HepG2 (cell line): ENCODE measurements around the gene CDH23. TPM values are rescaled to one million over a fixed set of nuclear protein-coding genes. Genes with fewer than 3 reads are reported as not detected.
A peak's percentile ranks its signal among the peaks of the same experiment; 100 is the strongest.

Experiments used
- CBX5 ChIP-seq: sonication (generic); formaldehyde crosslinking; IDR thresholded peaks from 2 replicates; pipeline ENCODE4 v1.4.0; 2020; ENCODE audit warnings: missing genetic modification reagents, borderline replicate concordance
- ELF3 ChIP-seq: IDR thresholded peaks from 2 replicates; pipeline ENCODE4 v1.6.1; 2016; ENCODE audit warnings: missing genetic modification reagents, missing compliant biosample characterization
- HIC2 ChIP-seq: sonication (generic); formaldehyde crosslinking; IDR thresholded peaks from 2 replicates; pipeline ENCODE4 v1.9.0; 2022; ENCODE audit warnings: low read depth, missing genetic modification reagents
- HOXA3 ChIP-seq: sonication (generic); formaldehyde crosslinking; IDR thresholded peaks from 2 replicates; pipeline ENCODE4 v1.5.0; 2020; ENCODE audit warnings: missing genetic modification reagents
- KLF16 ChIP-seq, 2 experiments: sonication (generic) in 1 of 2; formaldehyde crosslinking in 1 of 2; IDR thresholded peaks; 2 replicates each; pipeline versions ENCODE4 v1.6.1 to v1.8.0; 2016 to 2023; ENCODE audit warnings: missing genetic modification reagents in 2 of 2, missing compliant biosample characterization in 1 of 2
- NBN ChIP-seq: fragments of 450-650 bp; conservative IDR thresholded peaks from 2 replicates; pipeline ENCODE4 v1.6.1; 2017
- RARA ChIP-seq: IDR thresholded peaks from 2 replicates; pipeline ENCODE4 v1.6.1; 2016; ENCODE audit warnings: missing genetic modification reagents, missing compliant biosample characterization
- RERE ChIP-seq: IDR thresholded peaks from 2 replicates; pipeline ENCODE4 v1.6.1; 2016; ENCODE audit warnings: low read depth, missing genetic modification reagents, missing compliant biosample characterization
- RFX3 ChIP-seq: IDR thresholded peaks from 2 replicates; pipeline ENCODE4 v1.6.1; 2016; ENCODE audit warnings: missing biosample characterization, missing genetic modification reagents
- TBX2 ChIP-seq: sonication (generic); formaldehyde crosslinking; IDR thresholded peaks from 2 replicates; pipeline ENCODE4 v1.5.0; 2020; ENCODE audit warnings: missing genetic modification reagents, mild to moderate bottlenecking, borderline replicate concordance
- THAP9 ChIP-seq: sonication (generic); formaldehyde crosslinking; IDR thresholded peaks from 2 replicates; pipeline ENCODE4; 2020; ENCODE audit warnings: missing genetic modification reagents, mild to moderate bottlenecking, borderline replicate concordance
- ZBTB25 ChIP-seq: IDR thresholded peaks from 2 replicates; pipeline ENCODE4 v1.6.1; 2018; ENCODE audit warnings: missing genetic modification reagents
- ZNF18 ChIP-seq: sonication (generic); formaldehyde crosslinking; IDR thresholded peaks from 2 replicates; pipeline ENCODE4 v1.8.0; 2022; ENCODE audit warnings: mild to moderate bottlenecking, missing genetic modification reagents; ENCODE audit not compliant: insufficient replicate concordance
- ZNF350 ChIP-seq: sonication (generic); formaldehyde crosslinking; IDR thresholded peaks from 2 replicates; pipeline ENCODE4 v1.4.0; 2020; ENCODE audit warnings: mild to moderate bottlenecking, low read depth, missing genetic modification reagents, borderline replicate concordance
- ZNF709 ChIP-seq: sonication (generic); formaldehyde crosslinking; IDR thresholded peaks from 2 replicates; pipeline ENCODE4 v1.5.0; 2020; ENCODE audit warnings: mild to moderate bottlenecking, missing genetic modification reagents
- polyA plus RNA-seq, 8 experiments: library from polyadenylated mRNA; depleted of rRNA in 3 of 8; stranded (reverse) in 7 of 8; unstranded in 1 of 8; fragments of >200 nt; fragmentation: Illumina TruSeq in 4 of 8; extraction: Trizol in 4 of 8; gene quantifications; 2 replicates each; pipeline versions ENCODE4 v1.2.1 to v1.2.3, GENCODE V29; 2011 to 2016; ENCODE audit warnings: low read depth in 4 of 8, missing spikeins in 1 of 8, mixed read lengths in 1 of 8; ENCODE audit not compliant: insufficient read depth in 1 of 8
- total RNA-seq, 5 experiments: library from RNA; depleted of rRNA; stranded (reverse); fragments of >200 nt; fragmentation: Illumina TruSeq; extraction: Trizol; gene quantifications; 2 replicates each; pipeline ENCODE4 v1.2.3, GENCODE V29; 2016; ENCODE audit warnings: low read depth in 1 of 5

CDH23 gene
- total and polyA plus RNA-seq, 2 of the 13 experiments (the other 11 are each of a cell fraction or from before 2014, with no cell fraction given): 0.13 TPM; not detected in 1

- TF ChIP-seq THAP9: 0 out of 2 replicates have a peak, but pooled peaks have one; percentile 2
- no peak for TF ChIP-seq ZBTB25
- TF ChIP-seq RERE (CRISPR knock-in tag): 0 out of 2 replicates have a peak, but pooled peaks have one; percentile 17
- TF ChIP-seq KLF16 (CRISPR knock-in tag; IDR thresholded peaks at IDR 0.05): no peak
- TF ChIP-seq RFX3 (CRISPR knock-in tag): peak; percentile 63
- 0 out of 2 replicates have a peak, but pooled peaks have one; percentile 27 for TF ChIP-seq ZNF709 (CRISPR knock-in tag)
- peak; percentile 99 for TF ChIP-seq RARA (CRISPR knock-in tag)
- TF ChIP-seq HIC2: no peak
- peak; percentile 25; the same call in 1 of the 2 replicates for TF ChIP-seq CBX5
- TF ChIP-seq ZNF18 (CRISPR knock-in tag): peak; percentile 96
- TF ChIP-seq ZNF350: 0 out of 2 replicates have a peak, but pooled peaks have one; percentile 27
- TF ChIP-seq ELF3 (CRISPR knock-in tag): peak; percentile 28; the same call in 1 of the 2 replicates
- 0 out of 2 replicates have a peak, but pooled peaks have one; percentile 18 for TF ChIP-seq HOXA3 (CRISPR knock-in tag)
- peak; percentile 71 for TF ChIP-seq TBX2 (CRISPR knock-in tag)
- no peak for TF ChIP-seq NBN
Measured at GRCh38 chr10:71766717-71767419, 370.1 kb downstream of the CDH23 start (continued).
